Gastrocnemius medialis (tissue), 4 donors: ENCODE data around the gene ATIC. TPM values are rescaled to one million over a fixed set of nuclear protein-coding genes. Genes with fewer than 3 reads are reported as not detected.

Experiments
- ATAC-seq, 2 donors: fragments of 150-250 bp; one replicate each; pipeline ENCODE4 v1.9.1; 2016
- DNase-seq, 2 donors: peaks; one replicate each; pipeline ENCODE4 v3.0.0-alpha.2; 2019
- H3K27ac ChIP-seq, 4 donors: fragments of 200-600 bp; sonication (generic); 1 replicate in 1 of 4; 2 replicates in 3 of 4; pipeline ENCODE4 v1.5.1; 2016 to 2018; ENCODE audit warnings: mild to moderate bottlenecking in 2 of 4, moderate library complexity in 1 of 4
- H3K27me3 ChIP-seq, 3 donors: fragments of 200-600 bp; sonication (generic) in 2 of 3; 1 replicate in 1 of 3; 2 replicates in 2 of 3; pipeline versions ENCODE4 v1.5.1 to v1.6.0; 2016 to 2019; ENCODE audit warnings: mild to moderate bottlenecking in 1 of 3, moderate library complexity in 1 of 3
- H3K36me3 ChIP-seq, 2 donors: fragments of 200-600 bp; sonication (generic) in 1 of 2; one replicate each; pipeline ENCODE4 v1.5.1; 2017 to 2018
- H3K4me1 ChIP-seq, 2 donors: fragments of 200-600 bp; sonication (generic) in 1 of 2; one replicate each; pipeline ENCODE4 v1.5.1; 2016 to 2017; ENCODE audit warnings: mild to moderate bottlenecking in 2 of 2
- H3K4me3 ChIP-seq, 4 donors: fragments of 200-600 bp; sonication (generic) in 3 of 4; 1 replicate in 1 of 4; 2 replicates in 3 of 4; pipeline ENCODE4 v1.5.1; 2016 to 2019; ENCODE audit warnings: mild to moderate bottlenecking in 2 of 4
- H3K9me3 ChIP-seq, 3 donors: fragments of 200-600 bp; sonication (generic) in 2 of 3; 1 replicate in 1 of 3; 2 replicates in 2 of 3; pipeline ENCODE4 v1.5.1; 2016 to 2019
- POLR2A ChIP-seq, 2 donors: fragments of 450-650 bp; IDR thresholded peaks; one replicate each; pipeline ENCODE4 v1.6.1; 2017; ENCODE audit warnings: antibody characterized with exemption in 2 of 2, mild to moderate bottlenecking in 2 of 2, moderate library complexity in 2 of 2
- in situ Hi-C, 4 donors: fragments of 200-750 bp; cut with MboI; loops; one replicate each; pipeline versions ENCODE4 v1.15.0 to v1.8.0; 2017; ENCODE audit warnings: low sequenced_read_pairs in 4 of 4
- intact Hi-C: fragments of 100-400 bp; cut with DNase I; formaldehyde crosslinking; loops from one replicate; pipeline ENCODE4 v1.15.1; 2023; ENCODE audit warnings: low total_unique reads
- total RNA-seq, 4 donors: library from RNA; depleted of rRNA; stranded (reverse); fragments of >200 nt; gene quantifications; one replicate each; pipeline versions ENCODE4 v1.1.0 to v1.2.3, GENCODE V29; 2016
- TF ChIP-seq, protein P1 (sequence below), 5 experiments: fragments of 450-650 bp in 3 of 5; fragments of 200-600 bp in 2 of 5; sonication (generic) in 2 of 5; IDR thresholded peaks in 4 of 5; conservative IDR thresholded peaks in 1 of 5; 1 replicate in 4 of 5; 2 replicates in 1 of 5; pipeline ENCODE4 v1.5.1; 2016 to 2019; ENCODE audit warnings: antibody characterized with exemption in 5 of 5, mild to moderate bottlenecking in 3 of 5, moderate library complexity in 3 of 5

ATIC gene
- total RNA-seq, 4 donors from 2014 or later = 16.9 to 46.9 (median 41.8) TPM

DNA sequence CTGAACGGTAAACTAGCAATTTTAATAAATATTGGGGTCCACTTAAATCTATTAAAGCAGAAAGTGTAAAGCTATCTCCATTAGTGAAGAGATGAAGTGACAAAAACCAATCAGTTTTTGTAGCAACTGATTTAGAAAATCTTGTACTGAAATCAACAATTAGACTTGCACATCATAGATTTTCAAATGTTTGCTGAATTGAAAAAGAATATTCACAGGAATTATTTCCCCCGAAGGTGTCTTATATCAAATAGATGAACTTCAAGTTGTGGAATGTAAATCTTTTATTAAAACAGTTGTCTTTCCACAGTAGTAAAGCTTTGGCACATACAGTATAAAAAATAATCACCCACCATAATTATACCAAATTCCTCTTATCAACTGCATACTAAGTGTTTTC lies 48.7 kb downstream of the ATIC start:
- Histone ChIP-seq H3K36me3 (peaks cover 0 to 27% of the 10 kb centered on the region in 2 donors), H3K4me1 (no peaks in the 10 kb centered on the region), H3K4me3 (no peak overlapping the region), H3K27ac (no peak overlapping the region), H3K27me3 (no peaks in the 10 kb centered on the region), H3K9me3 (no peaks in the 10 kb centered on the region)
- ATAC-seq (no peak), DNase-seq (no peak)
- intact Hi-C loops = no loop called here
- in situ Hi-C loops = no loop called here
- TF ChIP-seq POLR2A (IDR thresholded peaks at IDR 0.05) = no peak
- TF ChIP-seq, protein P1, sequence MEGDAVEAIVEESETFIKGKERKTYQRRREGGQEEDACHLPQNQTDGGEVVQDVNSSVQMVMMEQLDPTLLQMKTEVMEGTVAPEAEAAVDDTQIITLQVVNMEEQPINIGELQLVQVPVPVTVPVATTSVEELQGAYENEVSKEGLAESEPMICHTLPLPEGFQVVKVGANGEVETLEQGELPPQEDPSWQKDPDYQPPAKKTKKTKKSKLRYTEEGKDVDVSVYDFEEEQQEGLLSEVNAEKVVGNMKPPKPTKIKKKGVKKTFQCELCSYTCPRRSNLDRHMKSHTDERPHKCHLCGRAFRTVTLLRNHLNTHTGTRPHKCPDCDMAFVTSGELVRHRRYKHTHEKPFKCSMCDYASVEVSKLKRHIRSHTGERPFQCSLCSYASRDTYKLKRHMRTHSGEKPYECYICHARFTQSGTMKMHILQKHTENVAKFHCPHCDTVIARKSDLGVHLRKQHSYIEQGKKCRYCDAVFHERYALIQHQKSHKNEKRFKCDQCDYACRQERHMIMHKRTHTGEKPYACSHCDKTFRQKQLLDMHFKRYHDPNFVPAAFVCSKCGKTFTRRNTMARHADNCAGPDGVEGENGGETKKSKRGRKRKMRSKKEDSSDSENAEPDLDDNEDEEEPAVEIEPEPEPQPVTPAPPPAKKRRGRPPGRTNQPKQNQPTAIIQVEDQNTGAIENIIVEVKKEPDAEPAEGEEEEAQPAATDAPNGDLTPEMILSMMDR (IDR thresholded peaks at IDR 0.05 in 4 of 5, conservative IDR thresholded peaks at IDR 0.05 in 1 of 5) = no peak

DNA sequence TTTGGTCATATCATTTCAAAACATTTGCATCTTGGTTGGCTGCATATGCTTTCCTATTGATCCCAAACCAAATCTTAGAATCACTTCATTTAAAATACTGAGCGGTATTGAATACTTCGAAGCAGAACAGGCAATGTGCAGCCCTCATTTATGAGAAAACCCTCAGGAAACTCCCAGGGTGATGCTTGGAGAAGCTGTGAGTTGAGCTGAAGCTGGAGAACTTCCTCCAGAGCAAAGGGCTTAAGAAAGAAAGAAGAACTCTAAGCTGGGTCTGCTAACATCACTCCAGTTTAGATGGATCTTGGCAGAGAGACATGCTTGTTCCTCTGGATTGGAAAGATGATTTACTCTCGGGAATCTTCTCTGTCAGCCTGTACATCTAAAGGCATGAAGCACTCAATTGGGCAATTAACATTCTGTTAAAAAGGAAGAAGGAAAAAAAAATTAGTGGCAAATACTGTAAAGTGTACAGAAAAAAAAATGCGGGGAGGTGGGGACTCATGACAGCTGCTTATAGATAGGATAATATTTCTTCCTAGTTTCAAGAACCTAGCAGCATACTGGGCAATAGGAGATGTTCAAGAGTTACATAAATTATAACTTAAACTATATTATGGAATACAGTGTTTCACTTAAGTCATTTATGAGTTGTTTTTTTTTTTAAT lies 49.5 kb downstream of the ATIC start:
- DNase-seq = no peak
- peaks cover 0 to 27% of the 10 kb centered on the region in 2 donors for H3K36me3 ChIP-seq
- TF ChIP-seq, protein P1 (IDR thresholded peaks at IDR 0.05 in 4 of 5, conservative IDR thresholded peaks at IDR 0.05 in 1 of 5) = no peak
- TF ChIP-seq POLR2A (IDR thresholded peaks at IDR 0.05) = no peak
- in situ Hi-C loops (no loop called here), intact Hi-C loops (no loop called here)
- no peaks in the 10 kb centered on the region for H3K9me3 ChIP-seq
- no peak overlapping the region for H3K27ac ChIP-seq
- no peak overlapping the region for H3K4me3 ChIP-seq
- no peak for ATAC-seq
- no peaks in the 10 kb centered on the region for H3K4me1 ChIP-seq
- H3K27me3 ChIP-seq = no peaks in the 10 kb centered on the region

DNA sequence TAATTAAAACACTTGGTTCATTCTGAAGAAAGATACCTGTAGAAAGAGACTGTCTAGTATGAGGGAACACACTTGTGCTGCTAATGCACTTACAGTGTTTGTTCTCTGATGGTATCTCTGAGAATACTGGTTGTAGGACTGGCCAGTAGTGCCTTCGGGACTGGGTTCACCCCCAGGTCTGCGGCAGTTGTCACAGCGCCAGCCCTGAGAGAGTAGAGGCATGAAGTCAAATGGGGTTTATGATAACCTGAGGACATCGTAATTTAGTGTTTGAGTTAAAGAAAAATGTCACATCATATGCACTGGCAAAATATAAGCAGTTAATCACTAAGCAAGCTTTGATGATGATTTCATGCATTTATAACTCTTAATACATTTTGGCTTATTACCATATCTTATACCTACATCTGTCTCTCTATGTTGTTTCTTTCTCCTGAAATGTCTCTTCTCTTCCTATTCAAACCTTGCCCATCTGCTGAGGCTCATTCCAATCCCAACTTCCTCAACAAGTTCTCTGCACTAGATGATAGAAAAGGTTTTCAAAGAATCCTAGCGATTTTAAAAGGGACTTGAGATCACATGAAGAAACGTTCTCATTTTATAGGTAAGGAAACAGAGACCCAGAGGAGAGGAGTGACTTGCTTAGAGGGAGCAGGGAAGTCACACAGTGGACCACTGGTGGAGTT lies 50.2 kb downstream of the ATIC start:
- Histone ChIP-seq H3K36me3 (peaks cover 0 to 27% of the 10 kb centered on the region in 2 donors), H3K27ac (no peak overlapping the region), H3K4me3 (no peak overlapping the region), H3K9me3 (no peaks in the 10 kb centered on the region), H3K4me1 (no peaks in the 10 kb centered on the region), H3K27me3 (no peaks in the 10 kb centered on the region)
- DNase-seq = no peak
- intact Hi-C loops = no loop called here
- in situ Hi-C loops = no loop called here
- TF ChIP-seq, protein P1 (IDR thresholded peaks at IDR 0.05 in 4 of 5, conservative IDR thresholded peaks at IDR 0.05 in 1 of 5) = no peak
- no peak for TF ChIP-seq POLR2A (IDR thresholded peaks at IDR 0.05)
- ATAC-seq = no peak

DNA sequence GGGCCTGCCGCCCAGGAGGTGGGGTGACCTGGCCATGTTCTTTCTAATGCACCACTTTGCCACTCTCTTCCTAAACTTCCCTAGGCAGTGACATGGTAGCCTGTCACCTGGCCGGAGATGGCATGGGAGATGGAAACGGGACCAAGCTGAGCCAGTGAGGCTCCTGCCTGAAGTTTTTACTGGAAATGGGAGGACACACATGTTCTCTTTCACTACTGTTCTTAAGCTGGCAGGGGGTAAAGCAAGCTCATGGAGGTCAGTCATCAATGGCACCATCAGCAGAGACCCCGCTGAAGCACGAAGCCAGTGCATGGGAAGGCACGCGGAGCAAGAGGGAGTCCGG lies 50.7 kb downstream of the ATIC start:
- TF ChIP-seq, protein P1 (IDR thresholded peaks at IDR 0.05 in 4 of 5, conservative IDR thresholded peaks at IDR 0.05 in 1 of 5) = no peak
- no peak for TF ChIP-seq POLR2A (IDR thresholded peaks at IDR 0.05)
- no peaks in the 10 kb centered on the region for H3K9me3 ChIP-seq
- H3K4me1 ChIP-seq = no peaks in the 10 kb centered on the region
- in situ Hi-C loops = no loop called here
- no peaks in the 10 kb centered on the region for H3K27me3 ChIP-seq
- H3K36me3 ChIP-seq = peaks cover 0 to 27% of the 10 kb centered on the region in 2 donors
- H3K4me3 ChIP-seq = no peak overlapping the region
- H3K27ac ChIP-seq = no peak overlapping the region
- intact Hi-C loops = no loop called here
- ATAC-seq (no peak), DNase-seq (no peak)
